Prostate gland (tissue), 2 donors: ENCODE measurements around the gene ETFDH. TPM values are rescaled to one million over a fixed set of nuclear protein-coding genes. Genes with fewer than 3 reads are reported as not detected.
"Not testable (repeated sequence)": the region's sequence is repeated elsewhere in the genome, so short reads cannot be mapped to it uniquely, and the experiment has no call there.

ENCODE experiments used
- DNase-seq: peaks from one replicate; pipeline ENCODE4 v3.0.0-alpha.2; 2019; ENCODE audit warnings: low spot score
- H3K27ac ChIP-seq, 2 donors: fragments of 200-600 bp; sonication (generic); 2 replicates each; pipeline ENCODE4 v1.5.1; 2017 to 2019
- H3K27me3 ChIP-seq: fragments of 200-600 bp; sonication (generic); replicated peaks from 2 replicates; pipeline ENCODE4 v1.5.1; 2019; ENCODE audit not compliant: insufficient read depth
- H3K36me3 ChIP-seq, 2 donors: fragments of 200-600 bp; sonication (generic); 1 replicate in 1 of 2; 2 replicates in 1 of 2; pipeline versions ENCODE4 v1.5.1 to v1.8.1; 2017 to 2019
- H3K4me1 ChIP-seq: fragments of 200-600 bp; sonication (generic); replicated peaks from 2 replicates; pipeline ENCODE4 v1.5.1; 2019
- H3K4me3 ChIP-seq, 2 donors: fragments of 200-600 bp; sonication (generic); 2 replicates each; pipeline ENCODE4 v1.5.1; 2017 to 2019
- H3K9me3 ChIP-seq: fragments of 200-600 bp; sonication (generic); 2 replicates; pipeline ENCODE4 v1.5.1; 2017
- POLR2A ChIP-seq: fragments of 450-650 bp; IDR thresholded peaks from one replicate; pipeline ENCODE4 v1.6.1; 2016; ENCODE audit warnings: antibody characterized with exemption, mild to moderate bottlenecking
- POLR2AphosphoS5 ChIP-seq: sonication (generic); formaldehyde crosslinking; IDR thresholded peaks from one replicate; pipeline ENCODE4 v1.6.1; 2017; ENCODE audit warnings: antibody characterized with exemption
- WGBS: methylation state at CpG from one replicate; pipeline ENCODE4 v1.1.5; 2018; 5-methylcytosine and 5-hydroxymethylcytosine counted together
- intact Hi-C: fragments of 100-400 bp; cut with DNase I; formaldehyde crosslinking; loops from one replicate; pipeline ENCODE4 v1.14.2; 2022
- total RNA-seq, 2 donors: library from RNA; depleted of rRNA; stranded (reverse); fragments of >200 nt; gene quantifications; one replicate each; pipeline ENCODE4 v1.1.0, GENCODE V29; 2016
- TF ChIP-seq, protein P1 (sequence below), 4 experiments: fragments of 200-600 bp in 2 of 4; fragments of 450-650 bp in 2 of 4; sonication (generic) in 2 of 4; IDR thresholded peaks; 1 replicate in 3 of 4; 2 replicates in 1 of 4; pipeline ENCODE4 v1.5.1; 2016 to 2019; ENCODE audit warnings: antibody characterized with exemption in 4 of 4, mild to moderate bottlenecking in 2 of 4, moderate library complexity in 2 of 4

ETFDH gene
- total RNA-seq, 2 donors from 2014 or later = 19.9 to 22.9 TPM

DNA sequence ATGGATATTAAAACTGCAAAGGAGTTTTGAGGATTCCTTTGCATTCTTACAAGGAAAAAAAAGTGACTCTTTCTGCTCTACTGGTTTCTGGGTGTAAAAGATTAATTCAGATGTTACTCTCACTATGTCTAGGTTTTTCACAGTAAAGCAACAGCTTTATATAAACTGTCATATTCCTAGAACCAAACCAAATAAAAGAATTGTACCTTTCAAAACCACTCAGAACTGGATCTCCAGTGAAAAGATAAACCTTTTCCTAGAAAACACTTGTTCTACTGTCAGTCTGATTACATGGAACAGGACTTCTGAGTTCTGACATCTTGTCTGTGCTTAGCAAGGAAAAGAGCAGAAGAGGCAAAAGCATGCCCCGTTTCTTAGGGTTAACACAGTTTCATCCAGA lies 56.1 kb downstream of the ETFDH start:
- TF ChIP-seq POLR2AphosphoS5 (no peak), POLR2A (no peak)
- TF ChIP-seq, protein P1, sequence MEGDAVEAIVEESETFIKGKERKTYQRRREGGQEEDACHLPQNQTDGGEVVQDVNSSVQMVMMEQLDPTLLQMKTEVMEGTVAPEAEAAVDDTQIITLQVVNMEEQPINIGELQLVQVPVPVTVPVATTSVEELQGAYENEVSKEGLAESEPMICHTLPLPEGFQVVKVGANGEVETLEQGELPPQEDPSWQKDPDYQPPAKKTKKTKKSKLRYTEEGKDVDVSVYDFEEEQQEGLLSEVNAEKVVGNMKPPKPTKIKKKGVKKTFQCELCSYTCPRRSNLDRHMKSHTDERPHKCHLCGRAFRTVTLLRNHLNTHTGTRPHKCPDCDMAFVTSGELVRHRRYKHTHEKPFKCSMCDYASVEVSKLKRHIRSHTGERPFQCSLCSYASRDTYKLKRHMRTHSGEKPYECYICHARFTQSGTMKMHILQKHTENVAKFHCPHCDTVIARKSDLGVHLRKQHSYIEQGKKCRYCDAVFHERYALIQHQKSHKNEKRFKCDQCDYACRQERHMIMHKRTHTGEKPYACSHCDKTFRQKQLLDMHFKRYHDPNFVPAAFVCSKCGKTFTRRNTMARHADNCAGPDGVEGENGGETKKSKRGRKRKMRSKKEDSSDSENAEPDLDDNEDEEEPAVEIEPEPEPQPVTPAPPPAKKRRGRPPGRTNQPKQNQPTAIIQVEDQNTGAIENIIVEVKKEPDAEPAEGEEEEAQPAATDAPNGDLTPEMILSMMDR (IDR thresholded peaks at IDR 0.05) = no peak
- no peak overlapping the region for H3K27ac ChIP-seq
- no peak for DNase-seq
- no peaks in the 10 kb centered on the region for H3K36me3 ChIP-seq
- no peaks in the 10 kb centered on the region for H3K9me3 ChIP-seq
- H3K27me3 ChIP-seq = no peaks in the 10 kb centered on the region
- no peaks in the 10 kb centered on the region for H3K4me1 ChIP-seq
- no peak overlapping the region for H3K4me3 ChIP-seq
- WGBS = 73% methylated on average over 1 of the region's 1 CpG
- intact Hi-C loops = loop anchor here (2.0 to 10.0 kb wide), 2 partner anchors 123 to 477 kb away; no protein-coding TSS in a partner anchor

DNA sequence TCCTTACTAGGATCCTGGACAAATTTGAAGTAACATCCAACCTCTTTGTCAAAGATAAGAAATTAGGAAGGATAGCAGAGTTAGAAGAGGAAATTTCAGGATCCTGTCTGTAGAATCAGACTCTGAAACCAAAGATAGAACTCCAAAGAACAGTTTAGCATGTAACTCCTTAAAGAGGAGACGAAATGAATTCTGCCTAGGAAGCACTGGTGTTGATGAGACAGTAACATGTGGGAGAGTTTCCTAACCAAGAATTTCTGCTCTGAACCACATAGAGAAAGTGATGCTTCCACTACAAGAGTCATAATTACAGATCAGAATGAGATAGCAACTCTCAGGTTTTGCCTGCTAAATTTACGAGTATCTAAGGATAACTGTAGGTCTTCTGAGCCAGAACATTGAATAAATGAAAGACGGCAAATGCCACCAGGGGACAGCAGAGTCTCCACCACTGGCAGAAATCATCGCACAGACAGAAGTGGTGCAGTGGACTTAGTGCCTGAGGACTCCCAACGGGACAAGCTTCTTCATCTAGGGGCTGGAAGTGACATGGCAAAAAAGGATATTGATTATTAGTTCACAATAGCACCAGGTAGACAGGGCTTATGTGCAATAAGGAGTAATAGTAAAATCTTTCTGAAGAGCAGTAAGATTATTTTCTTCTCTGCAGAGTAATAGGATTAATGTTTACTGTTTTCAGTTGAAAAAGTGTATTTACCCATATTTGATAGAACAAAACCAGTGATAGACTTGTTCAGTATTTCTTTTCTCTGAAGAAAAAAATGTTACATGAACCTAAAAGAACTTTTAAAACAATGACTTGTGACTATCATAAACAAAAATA lies 57.8 kb downstream of the ETFDH start:
- intact Hi-C loops = loop anchor here (2.0 to 10.0 kb wide), 2 partner anchors 121 to 475 kb away; no protein-coding TSS in a partner anchor
- WGBS = 18% methylated on average over 5 of the region's 5 CpGs
- Histone ChIP-seq H3K4me1 (no peaks in the 10 kb centered on the region), H3K27ac (no peak overlapping the region), H3K27me3 (no peaks in the 10 kb centered on the region), H3K4me3 (no peak overlapping the region), H3K9me3 (no peaks in the 10 kb centered on the region), H3K36me3 (no peaks in the 10 kb centered on the region)
- TF ChIP-seq, protein P1 (IDR thresholded peaks at IDR 0.05) = peak; percentile 67 to 90 (median 88)
- no peak for TF ChIP-seq POLR2AphosphoS5
- DNase-seq = peak; percentile 69

DNA sequence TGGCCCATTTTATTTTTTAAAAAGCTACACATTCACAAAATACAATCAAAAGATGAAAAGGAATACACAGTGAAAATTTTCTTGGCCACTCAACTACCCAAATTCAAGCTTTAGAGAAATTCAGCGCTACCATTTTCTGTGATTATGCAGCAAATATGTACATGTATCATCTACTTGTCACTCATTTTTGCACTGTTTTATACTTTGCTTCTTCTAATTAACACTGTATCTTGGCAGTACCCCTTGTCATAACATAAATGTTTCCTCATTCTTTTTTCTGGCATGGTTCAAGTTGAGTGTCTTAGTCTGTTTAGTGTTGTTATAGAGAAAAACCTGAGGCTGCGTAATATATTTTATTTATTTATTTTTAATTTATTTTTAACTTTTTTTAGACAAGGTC lies 66.8 kb downstream of the ETFDH start:
- H3K4me3 ChIP-seq = no peak overlapping the region
- DNase-seq = no peak
- no peaks in the 10 kb centered on the region for H3K9me3 ChIP-seq
- H3K4me1 ChIP-seq = no peaks in the 10 kb centered on the region
- no peak overlapping the region for H3K27ac ChIP-seq
- no peaks in the 10 kb centered on the region for H3K27me3 ChIP-seq
- intact Hi-C loops = no loop called here
- 95% methylated on average over 2 of the region's 2 CpGs for WGBS
- no peaks in the 10 kb centered on the region for H3K36me3 ChIP-seq
- TF ChIP-seq POLR2A (no peak), POLR2AphosphoS5 (no peak)

DNA sequence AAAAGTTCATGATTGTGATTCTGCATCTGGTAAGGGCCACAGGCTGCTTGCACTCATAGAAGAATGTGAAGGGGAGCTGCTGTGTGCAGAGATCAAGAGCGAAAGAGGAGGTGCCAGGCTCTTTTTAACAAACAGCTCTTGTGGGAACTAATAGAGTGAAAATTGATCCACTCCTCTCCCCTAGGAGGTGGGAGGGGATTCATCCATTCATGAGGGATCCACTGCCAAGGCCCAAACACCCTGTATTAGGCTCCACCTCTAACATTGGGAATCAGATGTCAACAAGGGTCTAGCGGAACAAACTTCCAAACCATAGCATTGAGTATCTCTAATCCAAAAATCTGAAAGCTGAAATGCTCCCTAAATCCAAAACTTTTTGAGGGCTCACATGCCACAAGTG lies 67.5 kb downstream of the ETFDH start:
- intact Hi-C loops = no loop called here
- Histone ChIP-seq H3K36me3 (no peaks in the 10 kb centered on the region), H3K4me1 (no peaks in the 10 kb centered on the region), H3K27me3 (no peaks in the 10 kb centered on the region), H3K27ac (no peak overlapping the region), H3K4me3 (no peak overlapping the region), H3K9me3 (no peaks in the 10 kb centered on the region)
- TF ChIP-seq POLR2AphosphoS5 (no peak), POLR2A (no peak)
- TF ChIP-seq, protein P1 (IDR thresholded peaks at IDR 0.05) = no peak
- WGBS = 90% methylated on average over 2 of the region's 2 CpGs
- no peak for DNase-seq

DNA sequence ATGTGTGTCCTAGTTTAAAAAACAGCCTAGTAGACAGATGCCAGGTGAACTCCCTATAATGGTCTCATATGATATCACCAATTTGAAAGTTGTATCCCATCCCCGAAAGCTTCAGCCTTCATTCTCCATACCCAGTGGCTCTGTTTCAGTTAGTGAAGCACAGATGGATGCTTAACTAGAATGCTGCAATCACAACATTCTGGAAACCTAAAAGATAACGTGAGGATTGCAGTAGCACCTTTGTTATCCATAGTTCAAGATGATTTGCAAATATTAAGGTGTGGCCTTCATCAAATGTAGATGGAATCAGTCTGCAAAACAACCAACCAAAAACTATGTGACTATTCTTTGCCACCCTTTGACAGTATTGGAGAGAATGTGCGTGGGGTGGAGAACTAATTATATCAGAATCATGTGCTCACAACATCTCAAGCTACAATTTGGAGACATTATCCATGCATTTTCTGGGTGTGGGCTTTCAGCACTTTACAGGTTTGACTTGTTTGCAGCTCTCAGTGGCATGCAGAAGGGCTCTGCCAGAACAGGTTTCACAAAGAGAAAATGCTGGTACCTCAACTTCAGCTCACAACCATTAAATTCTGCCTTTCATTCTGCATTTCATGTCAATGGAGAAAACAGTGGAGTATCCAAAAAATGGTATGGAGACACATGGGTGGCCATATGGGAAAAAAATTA lies 69.4 kb downstream of the ETFDH start:
- no peak for DNase-seq
- intact Hi-C loops = no loop called here
- Histone ChIP-seq H3K36me3 (no peaks in the 10 kb centered on the region), H3K27me3 (no peaks in the 10 kb centered on the region), H3K27ac (no peak overlapping the region), H3K4me1 (no peaks in the 10 kb centered on the region), H3K4me3 (no peak overlapping the region), H3K9me3 (no peaks in the 10 kb centered on the region)
- WGBS = 76% methylated on average over 3 of the region's 3 CpGs
- TF ChIP-seq, protein P1 (IDR thresholded peaks at IDR 0.05) = no peak
- no peak for TF ChIP-seq POLR2AphosphoS5
- TF ChIP-seq POLR2A = no peak

DNA sequence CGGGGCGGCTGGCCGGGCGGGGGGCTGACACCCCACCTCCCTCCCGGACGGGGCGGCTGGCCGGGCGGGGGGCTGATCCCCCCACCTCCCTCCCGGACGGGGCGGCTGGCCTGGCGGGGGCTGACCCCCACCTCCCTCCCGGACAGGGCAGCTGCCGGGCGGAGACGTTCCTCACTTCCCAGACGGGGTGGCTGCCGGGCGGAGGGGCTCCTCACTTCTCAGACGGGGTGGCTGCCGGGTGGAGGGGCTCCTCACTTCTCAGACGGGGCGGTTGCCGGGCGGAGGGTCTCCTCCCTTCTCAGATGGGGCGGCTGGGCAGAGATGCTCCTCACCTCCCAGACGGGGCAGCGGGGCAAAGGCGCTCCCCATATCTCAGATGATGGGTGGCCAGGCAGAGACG lies 74.4 kb downstream of the ETFDH start:
- H3K4me3 ChIP-seq, H3K27ac ChIP-seq, H3K27me3 ChIP-seq, H3K36me3 ChIP-seq, H3K4me1 ChIP-seq, H3K9me3 ChIP-seq, intact Hi-C loops, DNase-seq: not testable (repeated sequence)
- WGBS = 95% methylated on average over 5 of the region's 31 CpGs
